OCI-LY7 (cell line): ENCODE measurements around the gene IPO4. TPM values are rescaled to one million over a fixed set of nuclear protein-coding genes. Genes with fewer than 3 reads are reported as not detected.

Experiments used
- BruUV-seq: library from RNA; stranded (reverse); fragments of 400-500 nt; replicated peaks from 2 replicates; lab custom pipeline; 2021; lab: Mats Ljungman, UMichigan
- CTCF ChIA-PET: fragments of 300-600 bp; sonication (Branson Sonifier 250); formaldehyde crosslinking; loops from one replicate; lab custom pipeline; 2022; ENCODE audit warnings: antibody characterized with exemption; ENCODE audit not compliant: unreplicated experiment; lab: Charles Lee
- POLR2A ChIA-PET: fragments of 300-600 bp; sonication (Branson Sonifier 250); formaldehyde crosslinking; loops from one replicate; lab custom pipeline; 2022; ENCODE audit warnings: antibody characterized with exemption; lab: Charles Lee
- DNase-seq: peaks from one replicate; pipeline ENCODE4 v3.0.0-alpha.2; 2015; ENCODE audit warnings: low spot score
- H2AFZ ChIP-seq: fragments of 200-600 bp; sonication (generic), shearing (Covaris generic); 2 replicates; pipeline ENCODE4 v1.6.1; 2014; ENCODE audit warnings: mild to moderate bottlenecking, antibody characterized with exemption, low read length, moderate library complexity
- H3K27ac ChIP-seq: fragments of 200-600 bp; sonication (generic); 2 replicates; pipeline ENCODE4 v1.5.1; 2014; ENCODE audit warnings: mixed run types, low read depth, mild to moderate bottlenecking, moderate library complexity, low read length, inconsistent platforms; ENCODE audit not compliant: poor library complexity, severe bottlenecking
- H3K36me3 ChIP-seq: fragments of 200-600 bp; sonication (generic); 2 replicates; pipeline ENCODE4 v1.6.1; 2014; ENCODE audit warnings: mild to moderate bottlenecking, antibody characterized with exemption, low read length, moderate library complexity, mixed read lengths; ENCODE audit not compliant: insufficient read depth
- H3K4me1 ChIP-seq: fragments of 200-600 bp; sonication (generic); 2 replicates; pipeline ENCODE4 v1.5.1; 2014; ENCODE audit warnings: mild to moderate bottlenecking, low read length; ENCODE audit not compliant: insufficient read depth, poor library complexity, severe bottlenecking
- H3K4me2 ChIP-seq: fragments of 200-600 bp; sonication (generic); 2 replicates; pipeline ENCODE4 v1.6.1; 2014; ENCODE audit warnings: mild to moderate bottlenecking, low read length
- H3K4me3 ChIP-seq: fragments of 200-600 bp; sonication (generic); 2 replicates; pipeline ENCODE4 v1.5.1; 2014; ENCODE audit warnings: mild to moderate bottlenecking, low read depth, low read length; ENCODE audit not compliant: poor library complexity, severe bottlenecking
- H3K79me2 ChIP-seq: fragments of 200-600 bp; sonication (generic); 2 replicates; pipeline ENCODE4 v1.6.1; 2016; ENCODE audit warnings: low read depth, mild to moderate bottlenecking, low read length, moderate library complexity, mixed read lengths; ENCODE audit not compliant: insufficient read depth
- H3K9me2 ChIP-seq: fragments of 200-600 bp; sonication (generic); 2 replicates; pipeline ENCODE4 v1.6.1; 2016; ENCODE audit warnings: mild to moderate bottlenecking, low read length, mixed read lengths; ENCODE audit not compliant: insufficient read depth
- H3K9me3 ChIP-seq: fragments of 200-600 bp; sonication (generic); 2 replicates; pipeline ENCODE4 v1.6.1; 2014; ENCODE audit warnings: mild to moderate bottlenecking, mixed run types, low read length, mixed read lengths
- H4K20me1 ChIP-seq: fragments of 200-600 bp; sonication (generic); 2 replicates; pipeline ENCODE4 v1.6.1; 2014; ENCODE audit warnings: mild to moderate bottlenecking, antibody characterized with exemption, low read length, moderate library complexity, mixed read lengths; ENCODE audit not compliant: insufficient read depth
- CTCF ChIP-seq: fragments of 200-600 bp; sonication (generic); conservative IDR thresholded peaks from 2 replicates; pipeline ENCODE4 v1.5.1; 2014; ENCODE audit warnings: mild to moderate bottlenecking, antibody characterized with exemption, low read length, moderate library complexity, mixed read lengths
- EZH2phosphoT487 ChIP-seq: fragments of 200-600 bp; sonication (generic); IDR thresholded peaks from 2 replicates; pipeline ENCODE4 v1.6.1; 2018; ENCODE audit warnings: low read depth, borderline replicate concordance, mild to moderate bottlenecking, mixed run types, antibody characterized with exemption, low read length, moderate library complexity, mixed read lengths
- intact Hi-C: fragments of 100-400 bp; cut with micrococcal nuclease; formaldehyde crosslinking; loops from one replicate; pipeline ENCODE4 v1.10.0; 2022; ENCODE audit not compliant: unreplicated experiment
- total RNA-seq, 2 experiments: library from RNA; depleted of rRNA in 1 of 2; stranded (reverse); fragments of >200 nt in 1 of 2; shearing (Covaris generic) in 1 of 2; gene quantifications; 2 replicates each; pipeline ENCODE4 v1.2.3, GENCODE V29; 2014 to 2022

The IPO4 gene
- total RNA-seq, 2 experiments from 2014 or later = 53.1 to 59.2 TPM

GRCh38 chr14:24211311-24211710 lies 22.7 kb upstream of the IPO4 start:
- no peaks in the 10 kb centered on the region for H3K9me2 ChIP-seq
- H3K4me1 ChIP-seq = peaks cover 29% of the 10 kb centered on the region
- no peak overlapping the region for H2AFZ ChIP-seq
- no peak for DNase-seq
- no peaks in the 10 kb centered on the region for H4K20me1 ChIP-seq
- BruUV-seq = no TSS peak
- H3K4me3 ChIP-seq = no peak overlapping the region
- peaks cover 56% of the 10 kb centered on the region for H3K36me3 ChIP-seq
- peaks cover 27% of the 10 kb centered on the region for H3K79me2 ChIP-seq
- H3K4me2 ChIP-seq = 0 out of 2 replicates have a peak overlapping the region, but pooled peaks have one; percentile 17
- TF ChIP-seq CTCF (no peak), EZH2phosphoT487 (no peak)
- no peaks in the 10 kb centered on the region for H3K9me3 ChIP-seq
- intact Hi-C loops = no loop called here
- CTCF ChIA-PET = interaction anchor here (0.9 kb wide), 1 partner anchor 16 kb away, joined by 4 read pairs; the partner anchor contains the start of gene TM9SF1
- POLR2A ChIA-PET = interaction anchor here (0.6 to 1.2 kb wide), 3 partner anchors 8 to 26 kb away, joined by 3 to 4 read pairs (median 3); no protein-coding TSS in a partner anchor
- no peak overlapping the region for H3K27ac ChIP-seq

- ChIA-PET CTCF (no interaction called here), POLR2A (interaction anchor here (0.7 kb wide), 1 partner anchor 39 kb away, joined by 3 read pairs; no protein-coding TSS in a partner anchor)
- Histone ChIP-seq H3K9me2 (no peaks in the 10 kb centered on the region), H3K4me1 (peaks cover 11% of the 10 kb centered on the region), H4K20me1 (no peaks in the 10 kb centered on the region), H3K79me2 (peaks cover 14% of the 10 kb centered on the region), H3K4me2 (no peak overlapping the region), H2AFZ (no peak overlapping the region), H3K36me3 (peaks cover 90% of the 10 kb centered on the region), H3K9me3 (peaks cover 4% of the 10 kb centered on the region; the same call in 1 of the 2 replicates), H3K27ac (no peak overlapping the region), H3K4me3 (no peak overlapping the region)
- intact Hi-C loops = no loop called here
- BruUV-seq = no TSS peak
- TF ChIP-seq CTCF (no peak), EZH2phosphoT487 (no peak)
- DNase-seq = no peak
Observed at GRCh38 chr14:24207625-24208024, 19.0 kb upstream of the IPO4 start.

DNA sequence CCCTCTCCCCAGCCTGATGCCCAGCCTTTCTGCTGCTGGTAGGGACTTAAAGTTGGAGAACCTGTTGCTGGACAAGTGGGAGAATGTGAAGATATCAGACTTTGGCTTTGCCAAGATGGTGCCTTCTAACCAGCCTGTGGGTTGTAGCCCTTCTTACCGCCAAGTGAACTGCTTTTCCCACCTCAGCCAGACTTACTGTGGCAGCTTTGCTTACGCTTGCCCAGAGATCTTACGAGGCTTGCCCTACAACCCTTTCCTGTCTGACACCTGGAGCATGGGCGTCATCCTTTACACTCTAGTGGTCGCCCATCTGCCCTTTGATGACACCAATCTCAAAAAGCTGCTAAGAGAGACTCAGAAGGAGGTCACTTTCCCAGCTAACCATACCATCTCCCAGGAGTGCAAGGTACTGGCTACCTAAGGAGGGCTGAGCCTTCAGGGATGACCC lies 18.5 kb upstream of the IPO4 start:
- H4K20me1 ChIP-seq = no peaks in the 10 kb centered on the region
- no peak overlapping the region for H2AFZ ChIP-seq
- POLR2A ChIA-PET = interaction anchor here (0.7 kb wide), 1 partner anchor 39 kb away, joined by 3 read pairs; no protein-coding TSS in a partner anchor
- H3K4me1 ChIP-seq = peaks cover 7% of the 10 kb centered on the region
- H3K9me2 ChIP-seq = no peaks in the 10 kb centered on the region
- CTCF ChIA-PET = no interaction called here
- H3K4me3 ChIP-seq = no peak overlapping the region
- intact Hi-C loops = no loop called here
- peaks cover 95% of the 10 kb centered on the region for H3K36me3 ChIP-seq
- BruUV-seq = no TSS peak
- H3K9me3 ChIP-seq = peaks cover 4% of the 10 kb centered on the region; the same call in 1 of the 2 replicates
- H3K27ac ChIP-seq = no peak overlapping the region
- H3K4me2 ChIP-seq = no peak overlapping the region
- TF ChIP-seq CTCF (no peak), EZH2phosphoT487 (no peak)
- peak; percentile 24 for DNase-seq
- H3K79me2 ChIP-seq = peaks cover 9% of the 10 kb centered on the region; the same call in 1 of the 2 replicates
